ENCODE data around the gene UMAD1.

Gene UMAD1

GRCh38 chr7:7829667-7830066 is 189.1 kb downstream of the UMAD1 start:
- no peak for DNase-seq (ENCODE audit: low read depth in 1 of 2, low spot score in 1 of 2)

- no peak for DNase-seq (ENCODE audit: low read depth in 1 of 2, low spot score in 1 of 2)
Observed at GRCh38 chr7:7830122-7830878, 189.7 kb downstream of the UMAD1 start.

- DNase-seq (ENCODE audit: low read depth in 1 of 2, low spot score in 1 of 2): no peak
Observed at GRCh38 chr7:7832518-7832917, 192.0 kb downstream of the UMAD1 start.

GRCh38 chr7:7834761-7835160 is 194.2 kb downstream of the UMAD1 start:
- no peak for DNase-seq (ENCODE audit: low read depth in 1 of 2, low spot score in 1 of 2)

GRCh38 chr7:7841027-7841426 is 200.5 kb downstream of the UMAD1 start:
- DNase-seq (ENCODE audit: low read depth in 1 of 2, low spot score in 1 of 2): no peak

GRCh38 chr7:7843240-7843639 is 202.7 kb downstream of the UMAD1 start:
- no peak for DNase-seq (ENCODE audit: low read depth in 1 of 2, low spot score in 1 of 2)

GRCh38 chr7:7843972-7844371 is 203.4 kb downstream of the UMAD1 start:
- no peak for DNase-seq (ENCODE audit: low read depth in 1 of 2, low spot score in 1 of 2)

GRCh38 chr7:7848246-7848645 is 207.7 kb downstream of the UMAD1 start:
- DNase-seq (ENCODE audit: low read depth in 1 of 2, low spot score in 1 of 2): no peak

- no peak for DNase-seq (ENCODE audit: low read depth in 1 of 2, low spot score in 1 of 2)
Observed at GRCh38 chr7:7848892-7849291, 208.3 kb downstream of the UMAD1 start.

GRCh38 chr7:7850150-7850549 is 209.6 kb downstream of the UMAD1 start:
- no peak for DNase-seq (ENCODE audit: low read depth in 1 of 2, low spot score in 1 of 2)

- DNase-seq (ENCODE audit: low read depth in 1 of 2, low spot score in 1 of 2): no peak
Observed at GRCh38 chr7:7851381-7851780, 210.8 kb downstream of the UMAD1 start.

- DNase-seq (ENCODE audit: low read depth in 1 of 2, low spot score in 1 of 2): no peak
Observed at GRCh38 chr7:7851991-7852390, 211.4 kb downstream of the UMAD1 start.

- DNase-seq (ENCODE audit: low read depth in 1 of 2, low spot score in 1 of 2): no peak
Observed at GRCh38 chr7:7857143-7857583, 216.6 kb downstream of the UMAD1 start.

GRCh38 chr7:7858559-7858958 is 218.0 kb downstream of the UMAD1 start:
- DNase-seq (ENCODE audit: low read depth in 1 of 2, low spot score in 1 of 2): no peak

- no peak for DNase-seq (ENCODE audit: low read depth in 1 of 2, low spot score in 1 of 2)
Observed at GRCh38 chr7:7859411-7859810, 218.9 kb downstream of the UMAD1 start.

GRCh38 chr7:7861211-7861633 is 220.7 kb downstream of the UMAD1 start:
- DNase-seq (ENCODE audit: low read depth in 1 of 2, low spot score in 1 of 2): no peak

- no peak for DNase-seq (ENCODE audit: low read depth in 1 of 2, low spot score in 1 of 2)
Observed at GRCh38 chr7:7862393-7862792, 221.8 kb downstream of the UMAD1 start.

- no peak for DNase-seq (ENCODE audit: low read depth in 1 of 2, low spot score in 1 of 2)
Observed at GRCh38 chr7:7867846-7868571, 227.5 kb downstream of the UMAD1 start.

GRCh38 chr7:7868572-7868899 is 228.0 kb downstream of the UMAD1 start:
- no peak for DNase-seq (ENCODE audit: low read depth in 1 of 2, low spot score in 1 of 2)

GRCh38 chr7:7869036-7869435 is 228.5 kb downstream of the UMAD1 start:
- DNase-seq (ENCODE audit: low read depth in 1 of 2, low spot score in 1 of 2): no peak

- no peak for DNase-seq (ENCODE audit: low read depth in 1 of 2, low spot score in 1 of 2)
Observed at GRCh38 chr7:7869651-7870050, 229.1 kb downstream of the UMAD1 start.

GRCh38 chr7:7870555-7870954 is 230.0 kb downstream of the UMAD1 start:
- DNase-seq (ENCODE audit: low read depth in 1 of 2, low spot score in 1 of 2): no peak

GRCh38 chr7:7876419-7876818 is 235.9 kb downstream of the UMAD1 start:
- DNase-seq (ENCODE audit: low read depth in 1 of 2, low spot score in 1 of 2): no peak

Measured in activated T-helper 1 cell treated with anti-CD3 and anti-CD28 coated beads, Interleukin-2, amount 50 U/mL, for 16 hours (primary cell).